Activated CD8-positive, alpha-beta T cell treated with anti-CD3 and anti-CD28 coated beads for 36 hours (primary cell): Measurements from ENCODE around the gene DCLK2. TPM values are rescaled to one million over a fixed set of nuclear protein-coding genes. Genes with fewer than 3 reads are reported as not detected.

Source experiments
- ATAC-seq: fragments of 200-7000 bp; cut with Tn5 transposase; one replicate; pipeline ENCODE4 v1.10.0; 2021; ENCODE audit warnings: mild to moderate bottlenecking, moderate library complexity
- CTCF ChIA-PET: fragments of 350-600 bp; sonication (Branson Sonifier 250); formaldehyde crosslinking; loops from one replicate; lab custom pipeline; 2021; ENCODE audit warnings: antibody characterized with exemption; lab: Charles Lee
- POLR2A ChIA-PET: fragments of 350-600 bp; sonication (Branson Sonifier 250); formaldehyde crosslinking; loops from one replicate; lab custom pipeline; 2021; ENCODE audit warnings: antibody characterized with exemption; lab: Charles Lee
- DNase-seq: peaks from one replicate; pipeline ENCODE4 v3.0.0-alpha.2; 2020
- H3K27ac Mint-ChIP-seq: one replicate; pipeline ENCODE4 v1.8.0; 2021; ENCODE audit warnings: mild to moderate bottlenecking, mixed read lengths
- H3K27me3 Mint-ChIP-seq: one replicate; pipeline ENCODE4 v1.8.0; 2021; ENCODE audit warnings: mixed read lengths
- H3K36me3 Mint-ChIP-seq: one replicate; pipeline ENCODE4 v1.8.0; 2021; ENCODE audit warnings: low read depth, mixed read lengths
- H3K4me1 Mint-ChIP-seq: one replicate; pipeline ENCODE4 v1.8.0; 2021; ENCODE audit warnings: low read depth, mixed read lengths
- H3K4me3 Mint-ChIP-seq: one replicate; pipeline ENCODE4 v1.8.0; 2021; ENCODE audit warnings: mild to moderate bottlenecking, moderate library complexity, mixed read lengths
- H3K9me3 Mint-ChIP-seq: one replicate; pipeline ENCODE4 v1.8.0; 2021; ENCODE audit warnings: mixed read lengths
- intact Hi-C: fragments of 100-400 bp; cut with micrococcal nuclease; formaldehyde crosslinking; loops from one replicate; pipeline ENCODE4 v1.10.0; 2022
- total RNA-seq, 2 experiments: library from RNA; stranded (reverse); gene quantifications; one replicate each; pipeline ENCODE4 v1.2.3, GENCODE V29; 2021
- TF ChIP-seq, protein P1 (sequence below): fragments of 200-600 bp; IDR thresholded peaks from one replicate; pipeline ENCODE4 v1.8.0; 2022; ENCODE audit warnings: antibody characterized with exemption, mild to moderate bottlenecking

DCLK2 gene
- total RNA-seq, 2 experiments from 2014 or later = not detected

DNA sequence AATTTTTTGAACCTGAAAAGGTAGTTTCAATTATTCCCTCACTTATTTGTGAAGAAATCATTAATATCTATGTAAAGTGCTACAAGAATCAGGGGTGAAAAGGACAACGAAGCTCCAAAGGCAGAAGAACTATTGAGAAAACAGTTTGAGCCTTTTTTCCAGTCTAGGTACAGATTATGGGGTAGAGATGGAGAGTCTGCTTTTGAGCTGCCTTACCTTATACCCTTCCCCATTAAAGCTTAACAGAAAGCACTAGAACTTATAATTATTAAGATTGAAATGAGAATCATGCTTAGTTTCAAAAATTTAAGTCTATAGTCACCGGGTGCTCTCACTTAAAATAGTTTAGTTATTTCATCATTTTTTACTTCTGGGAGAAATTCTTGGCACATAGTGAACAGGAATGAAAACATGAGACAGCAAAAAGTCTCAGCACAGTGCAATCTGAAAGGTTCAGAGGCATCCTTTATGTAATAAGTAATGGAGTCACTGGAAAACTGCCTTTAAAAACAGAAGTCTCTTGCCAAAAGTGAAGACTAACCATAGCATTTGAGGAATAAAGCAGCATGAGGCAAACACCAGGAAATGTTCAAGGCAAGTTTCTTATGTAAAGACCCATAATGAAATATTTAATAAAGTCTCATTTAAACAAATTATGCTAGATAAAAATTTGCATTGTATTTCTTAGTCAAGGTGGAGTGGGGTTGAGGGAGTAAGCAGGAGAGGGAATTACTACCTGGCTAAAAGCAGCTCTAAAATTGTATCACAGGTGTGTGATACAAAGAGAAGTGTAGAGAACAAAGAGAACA is 5.1 kb upstream of the DCLK2 start:
- TF ChIP-seq, protein P1, sequence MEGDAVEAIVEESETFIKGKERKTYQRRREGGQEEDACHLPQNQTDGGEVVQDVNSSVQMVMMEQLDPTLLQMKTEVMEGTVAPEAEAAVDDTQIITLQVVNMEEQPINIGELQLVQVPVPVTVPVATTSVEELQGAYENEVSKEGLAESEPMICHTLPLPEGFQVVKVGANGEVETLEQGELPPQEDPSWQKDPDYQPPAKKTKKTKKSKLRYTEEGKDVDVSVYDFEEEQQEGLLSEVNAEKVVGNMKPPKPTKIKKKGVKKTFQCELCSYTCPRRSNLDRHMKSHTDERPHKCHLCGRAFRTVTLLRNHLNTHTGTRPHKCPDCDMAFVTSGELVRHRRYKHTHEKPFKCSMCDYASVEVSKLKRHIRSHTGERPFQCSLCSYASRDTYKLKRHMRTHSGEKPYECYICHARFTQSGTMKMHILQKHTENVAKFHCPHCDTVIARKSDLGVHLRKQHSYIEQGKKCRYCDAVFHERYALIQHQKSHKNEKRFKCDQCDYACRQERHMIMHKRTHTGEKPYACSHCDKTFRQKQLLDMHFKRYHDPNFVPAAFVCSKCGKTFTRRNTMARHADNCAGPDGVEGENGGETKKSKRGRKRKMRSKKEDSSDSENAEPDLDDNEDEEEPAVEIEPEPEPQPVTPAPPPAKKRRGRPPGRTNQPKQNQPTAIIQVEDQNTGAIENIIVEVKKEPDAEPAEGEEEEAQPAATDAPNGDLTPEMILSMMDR = no peak
- intact Hi-C loops = no loop called here
- Mint-ChIP-seq H3K27me3 (peaks cover 26% of the 10 kb centered on the region), H3K36me3 (no peaks in the 10 kb centered on the region), H3K27ac (no peak overlapping the region), H3K4me1 (no peaks in the 10 kb centered on the region), H3K4me3 (no peak overlapping the region), H3K9me3 (no peaks in the 10 kb centered on the region)
- POLR2A ChIA-PET = no interaction called here
- DNase-seq = no peak
- CTCF ChIA-PET = no interaction called here
- ATAC-seq = no peak

DNA sequence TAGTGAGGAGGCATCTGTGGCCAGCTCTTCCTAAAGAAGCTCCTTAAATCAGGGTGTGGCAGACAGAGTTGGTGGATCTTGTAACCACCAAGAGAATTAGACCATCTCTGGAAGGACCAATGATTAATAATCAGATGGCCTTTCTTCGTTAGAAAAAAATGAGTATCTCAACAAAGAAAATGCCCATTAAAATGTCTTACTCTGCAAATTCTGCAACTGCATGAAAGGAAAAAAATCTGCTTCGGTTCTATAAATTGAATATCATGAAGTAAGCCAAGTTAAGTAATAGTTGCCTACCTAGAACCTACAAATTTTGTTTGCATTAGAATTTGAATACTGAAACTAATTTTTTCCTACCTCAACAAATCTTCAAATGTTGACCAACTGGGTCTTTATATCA is 4.2 kb upstream of the DCLK2 start:
- CTCF ChIA-PET = no interaction called here
- Mint-ChIP-seq H3K36me3 (no peaks in the 10 kb centered on the region), H3K27ac (no peak overlapping the region), H3K4me1 (no peaks in the 10 kb centered on the region), H3K4me3 (no peak overlapping the region), H3K9me3 (no peaks in the 10 kb centered on the region), H3K27me3 (peaks cover 25% of the 10 kb centered on the region)
- POLR2A ChIA-PET = no interaction called here
- TF ChIP-seq, protein P1 = no peak
- no peak for DNase-seq
- intact Hi-C loops = no loop called here
- no peak for ATAC-seq

DNA sequence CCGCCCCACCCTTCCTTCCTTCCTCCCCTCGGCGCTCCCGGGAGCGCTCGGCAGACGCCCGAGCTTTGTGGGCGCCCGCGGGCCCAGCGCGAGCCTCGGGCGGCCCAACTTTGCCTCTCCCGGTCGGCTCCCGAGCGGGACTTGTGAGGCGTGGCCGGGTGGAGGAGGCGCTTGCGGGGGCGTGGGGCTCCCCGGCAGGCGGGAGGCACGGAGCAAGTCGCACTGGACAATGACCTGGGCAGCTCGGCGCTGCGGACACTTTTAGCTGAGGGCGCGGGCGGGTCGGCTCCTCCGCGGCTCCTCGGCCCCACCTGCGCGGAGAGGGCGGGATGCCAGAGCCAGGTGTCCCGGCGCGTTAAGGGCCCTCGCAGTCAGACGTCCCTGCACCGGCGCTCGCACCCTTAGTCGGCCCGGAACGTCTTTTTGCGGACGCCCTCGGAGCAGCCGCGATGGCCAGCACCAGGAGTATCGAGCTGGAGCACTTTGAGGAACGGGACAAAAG is 385 bp downstream of the DCLK2 start:
- ChIA-PET POLR2A (interaction anchor here (0.6 kb wide), 1 partner anchor 324 kb away, joined by 5 read pairs; no protein-coding TSS in a partner anchor), CTCF (no interaction called here)
- intact Hi-C loops = no loop called here
- no peaks in the 10 kb centered on the region for H3K36me3 Mint-ChIP-seq
- H3K4me3 Mint-ChIP-seq = peak overlapping the region; percentile 7
- H3K4me1 Mint-ChIP-seq = peaks cover 3% of the 10 kb centered on the region
- peak; percentile 6 for DNase-seq
- ATAC-seq = peak; percentile 43
- H3K27me3 Mint-ChIP-seq = peaks cover 40% of the 10 kb centered on the region
- TF ChIP-seq, protein P1 = no peak
- H3K27ac Mint-ChIP-seq = no peak overlapping the region
- no peaks in the 10 kb centered on the region for H3K9me3 Mint-ChIP-seq

DNA sequence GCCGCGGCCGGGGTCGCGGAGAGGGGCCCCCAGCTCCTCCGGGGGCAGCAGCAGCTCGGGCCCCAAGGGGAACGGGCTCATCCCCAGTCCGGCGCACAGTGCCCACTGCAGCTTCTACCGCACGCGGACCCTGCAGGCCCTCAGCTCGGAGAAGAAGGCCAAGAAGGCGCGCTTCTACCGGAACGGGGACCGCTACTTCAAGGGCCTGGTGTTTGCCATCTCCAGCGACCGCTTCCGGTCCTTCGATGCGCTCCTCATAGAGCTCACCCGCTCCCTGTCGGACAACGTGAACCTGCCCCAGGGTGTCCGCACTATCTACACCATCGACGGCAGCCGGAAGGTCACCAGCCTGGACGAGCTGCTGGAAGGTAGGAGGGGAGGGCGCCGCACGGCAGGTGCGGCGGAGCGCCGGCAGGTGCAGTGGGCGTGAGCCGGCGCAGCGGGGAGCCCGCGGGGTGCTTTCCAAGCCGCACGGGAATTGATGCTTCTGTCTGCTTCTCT is 886 bp downstream of the DCLK2 start:
- H3K27ac Mint-ChIP-seq = no peak overlapping the region
- no peaks in the 10 kb centered on the region for H3K9me3 Mint-ChIP-seq
- DNase-seq (peak; percentile 44), ATAC-seq (peak; percentile 55)
- H3K4me1 Mint-ChIP-seq = peaks cover 3% of the 10 kb centered on the region
- CTCF ChIA-PET = no interaction called here
- intact Hi-C loops = no loop called here
- peaks cover 43% of the 10 kb centered on the region for H3K27me3 Mint-ChIP-seq
- POLR2A ChIA-PET = interaction anchor here (0.6 kb wide), 1 partner anchor 323 kb away, joined by 5 read pairs; no protein-coding TSS in a partner anchor
- peak overlapping the region; percentile 36 for H3K4me3 Mint-ChIP-seq
- TF ChIP-seq, protein P1 = no peak
- no peaks in the 10 kb centered on the region for H3K36me3 Mint-ChIP-seq

DNA sequence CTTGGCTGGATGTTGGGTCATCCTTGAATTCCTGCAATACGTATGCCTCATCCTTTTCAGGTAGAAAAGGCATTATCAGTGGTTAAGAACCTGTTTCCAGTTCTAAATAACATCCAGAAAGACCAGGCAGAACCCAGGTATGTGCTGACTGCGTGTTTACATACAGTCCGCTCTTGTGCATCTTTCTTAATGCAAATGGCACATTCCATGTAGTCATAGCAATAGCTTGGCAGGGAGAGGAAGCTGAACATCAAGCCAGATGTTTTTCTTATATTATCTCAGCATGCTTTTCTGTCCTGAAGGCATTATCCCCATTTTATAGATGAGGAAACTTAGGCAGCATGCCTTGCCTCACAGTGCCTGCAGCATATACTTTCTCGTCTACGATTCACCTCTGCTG is 2.1 kb downstream of the DCLK2 start:
- no peak overlapping the region for H3K4me3 Mint-ChIP-seq
- peaks cover 46% of the 10 kb centered on the region for H3K27me3 Mint-ChIP-seq
- DNase-seq (no peak), ATAC-seq (no peak)
- intact Hi-C loops = no loop called here
- POLR2A ChIA-PET = no interaction called here
- H3K4me1 Mint-ChIP-seq = peaks cover 3% of the 10 kb centered on the region
- TF ChIP-seq, protein P1 = no peak
- CTCF ChIA-PET = no interaction called here
- H3K9me3 Mint-ChIP-seq = no peaks in the 10 kb centered on the region
- H3K36me3 Mint-ChIP-seq = no peaks in the 10 kb centered on the region
- no peak overlapping the region for H3K27ac Mint-ChIP-seq
